Ascending aorta (tissue), 2 donors: ENCODE measurements around the gene PDE6C. TPM values are rescaled to one million over a fixed set of nuclear protein-coding genes. Genes with fewer than 3 reads are reported as not detected.

Experiments
- DNase-seq, 2 donors: peaks; one replicate each; pipeline ENCODE4 v3.0.0-alpha.2; 2019; ENCODE audit warnings: low spot score in 2 of 2
- H3K27ac ChIP-seq, 2 donors: fragments of 200-600 bp; sonication (generic); one replicate each; pipeline ENCODE4 v1.5.1; 2016 to 2017; ENCODE audit warnings: mild to moderate bottlenecking in 1 of 2
- H3K27me3 ChIP-seq: fragments of 200-600 bp; sonication (generic); one replicate; pipeline ENCODE4 v1.5.1; 2017
- H3K36me3 ChIP-seq, 2 donors: fragments of 200-600 bp; sonication (generic); one replicate each; pipeline ENCODE4 v1.5.1; 2016
- H3K4me1 ChIP-seq, 2 donors: fragments of 200-600 bp; sonication (generic); one replicate each; pipeline ENCODE4 v1.5.1; 2016 to 2017; ENCODE audit warnings: mild to moderate bottlenecking in 1 of 2
- H3K4me3 ChIP-seq, 2 donors: fragments of 200-600 bp; sonication (generic); one replicate each; pipeline ENCODE4 v1.5.1; 2016 to 2017; ENCODE audit warnings: mild to moderate bottlenecking in 1 of 2
- H3K9me3 ChIP-seq, 2 donors: fragments of 200-600 bp; sonication (generic); one replicate each; pipeline ENCODE4 v1.5.1; 2016
- intact Hi-C: fragments of 100-400 bp; cut with DNase I; formaldehyde crosslinking; loops from one replicate; pipeline ENCODE4 v1.15.1; 2023
- total RNA-seq: library from RNA; depleted of rRNA; stranded (reverse); fragments of >200 nt; gene quantifications from one replicate; pipeline ENCODE4 v1.1.0, GENCODE V29; 2016
- TF ChIP-seq, protein P1 (sequence below), 3 experiments: fragments of 200-600 bp in 2 of 3; fragments of 450-650 bp in 1 of 3; sonication (generic) in 2 of 3; IDR thresholded peaks; one replicate each; pipeline ENCODE4 v1.5.1; 2016 to 2019; ENCODE audit warnings: antibody characterized with exemption in 3 of 3, mild to moderate bottlenecking in 1 of 3, moderate library complexity in 1 of 3

Gene PDE6C
- total RNA-seq, 1 donor from 2014 or later, result not detected

DNA sequence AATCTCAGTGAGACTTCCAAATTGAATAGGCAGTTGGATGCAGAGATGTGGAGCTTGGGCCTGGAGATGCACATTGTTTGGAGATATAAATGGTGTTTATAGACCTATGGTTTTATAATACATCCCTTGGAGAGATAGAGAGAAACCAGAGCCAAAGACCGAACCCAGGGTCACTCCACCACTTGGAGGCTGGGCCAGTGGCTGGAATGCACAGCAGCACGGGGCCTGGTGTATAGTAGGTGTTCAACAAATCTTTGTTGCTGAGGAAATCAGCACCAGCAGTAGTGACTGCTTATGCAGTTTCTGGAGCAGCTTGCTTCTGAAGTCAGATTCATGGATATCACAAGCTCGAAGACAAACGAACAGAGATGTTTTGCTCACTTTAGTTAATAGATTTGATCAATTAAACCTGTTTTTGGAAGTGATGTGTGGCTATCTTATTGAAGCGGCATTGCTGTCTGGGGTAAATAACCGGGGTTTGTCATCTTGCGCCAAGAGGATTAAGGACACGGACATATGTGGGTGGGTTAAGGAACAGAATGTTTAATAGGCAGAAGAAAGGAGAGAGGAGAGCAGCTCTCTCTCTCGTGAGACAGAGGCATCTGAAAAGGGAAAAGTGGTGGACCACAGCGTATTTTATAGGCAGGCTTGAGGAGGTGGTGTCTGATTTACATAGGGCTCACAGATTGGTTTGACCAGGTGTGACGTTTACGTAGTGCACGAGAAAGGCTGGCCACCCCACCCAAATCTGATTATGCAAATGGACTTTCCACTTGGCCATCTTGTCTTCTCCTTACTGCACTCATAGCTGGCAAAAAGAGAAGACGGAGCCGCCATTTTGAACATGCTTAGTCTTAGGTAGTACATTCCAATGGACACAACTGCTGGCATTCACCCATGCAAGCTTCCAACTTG, 22.4 kb upstream of the PDE6C start:
- H3K4me1 ChIP-seq, result no peaks in the 10 kb centered on the region
- TF ChIP-seq, protein P1, sequence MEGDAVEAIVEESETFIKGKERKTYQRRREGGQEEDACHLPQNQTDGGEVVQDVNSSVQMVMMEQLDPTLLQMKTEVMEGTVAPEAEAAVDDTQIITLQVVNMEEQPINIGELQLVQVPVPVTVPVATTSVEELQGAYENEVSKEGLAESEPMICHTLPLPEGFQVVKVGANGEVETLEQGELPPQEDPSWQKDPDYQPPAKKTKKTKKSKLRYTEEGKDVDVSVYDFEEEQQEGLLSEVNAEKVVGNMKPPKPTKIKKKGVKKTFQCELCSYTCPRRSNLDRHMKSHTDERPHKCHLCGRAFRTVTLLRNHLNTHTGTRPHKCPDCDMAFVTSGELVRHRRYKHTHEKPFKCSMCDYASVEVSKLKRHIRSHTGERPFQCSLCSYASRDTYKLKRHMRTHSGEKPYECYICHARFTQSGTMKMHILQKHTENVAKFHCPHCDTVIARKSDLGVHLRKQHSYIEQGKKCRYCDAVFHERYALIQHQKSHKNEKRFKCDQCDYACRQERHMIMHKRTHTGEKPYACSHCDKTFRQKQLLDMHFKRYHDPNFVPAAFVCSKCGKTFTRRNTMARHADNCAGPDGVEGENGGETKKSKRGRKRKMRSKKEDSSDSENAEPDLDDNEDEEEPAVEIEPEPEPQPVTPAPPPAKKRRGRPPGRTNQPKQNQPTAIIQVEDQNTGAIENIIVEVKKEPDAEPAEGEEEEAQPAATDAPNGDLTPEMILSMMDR (IDR thresholded peaks at IDR 0.05), result no peak
- intact Hi-C loops, result no loop called here
- no peak for DNase-seq
- no peaks in the 10 kb centered on the region for H3K36me3 ChIP-seq
- H3K27me3 ChIP-seq, result no peaks in the 10 kb centered on the region
- no peak overlapping the region for H3K4me3 ChIP-seq
- no peaks in the 10 kb centered on the region for H3K9me3 ChIP-seq
- no peak overlapping the region for H3K27ac ChIP-seq

DNA sequence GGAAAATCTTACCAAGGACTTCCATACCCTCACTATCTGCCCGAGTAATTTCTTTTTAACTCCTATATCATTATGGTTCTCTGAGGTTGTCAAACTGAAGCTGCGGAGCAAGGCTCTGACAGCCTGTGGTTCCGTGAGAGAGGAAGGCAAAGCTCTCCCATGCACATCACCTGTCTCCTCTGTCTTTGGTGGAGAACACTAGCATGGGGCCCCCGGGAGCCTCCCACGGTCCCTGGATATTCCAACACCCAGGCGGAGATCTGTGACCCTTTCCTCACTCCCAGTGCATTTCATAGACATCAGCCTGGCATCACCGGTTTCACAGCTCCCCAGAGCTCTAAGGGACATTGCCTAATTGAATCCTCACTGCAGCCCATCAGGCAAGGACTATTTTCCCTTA, 21.7 kb upstream of the PDE6C start:
- TF ChIP-seq, protein P1 (IDR thresholded peaks at IDR 0.05), result no peak
- Histone ChIP-seq H3K9me3 (no peaks in the 10 kb centered on the region), H3K27ac (no peak overlapping the region), H3K4me3 (no peak overlapping the region), H3K36me3 (no peaks in the 10 kb centered on the region), H3K27me3 (no peaks in the 10 kb centered on the region), H3K4me1 (no peaks in the 10 kb centered on the region)
- DNase-seq, result no peak
- intact Hi-C loops, result no loop called here

DNA sequence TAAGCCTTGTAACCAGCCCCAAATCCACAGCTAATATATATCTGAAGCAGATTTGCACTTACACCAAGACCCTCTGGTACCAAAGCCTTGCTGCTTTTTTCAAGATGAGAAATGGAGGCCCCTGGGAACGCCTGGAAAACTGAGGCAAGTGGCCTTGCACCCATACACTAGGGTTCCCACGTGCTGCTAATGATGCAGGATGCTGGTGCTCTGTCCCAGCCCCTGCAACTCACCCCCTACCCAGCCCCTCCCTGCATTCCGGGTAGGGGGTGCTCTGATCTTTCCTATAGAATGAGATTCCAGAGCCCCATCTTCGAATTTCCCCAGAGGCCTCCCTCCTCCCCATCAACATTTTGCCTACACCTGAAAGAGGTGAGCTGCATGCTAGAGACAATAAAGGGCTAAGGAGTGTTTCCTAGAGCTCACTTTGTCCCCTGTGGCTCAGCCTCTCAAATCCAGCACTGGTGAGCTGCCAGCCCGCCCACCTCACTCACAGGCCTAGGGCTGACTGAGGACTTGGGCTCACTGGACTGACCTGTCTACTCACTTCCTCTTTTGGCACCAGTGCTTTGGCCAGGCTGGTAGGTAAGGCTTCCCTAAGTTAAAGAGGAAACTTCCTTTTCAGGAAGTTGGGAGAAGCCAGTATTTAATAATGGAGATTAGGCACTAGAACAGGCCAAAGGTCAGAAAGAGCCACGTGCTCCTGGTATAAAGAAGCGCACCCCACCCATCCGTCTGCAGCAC, 21.1 kb upstream of the PDE6C start:
- no peaks in the 10 kb centered on the region for H3K4me1 ChIP-seq
- intact Hi-C loops, result no loop called here
- no peak overlapping the region for H3K27ac ChIP-seq
- no peaks in the 10 kb centered on the region for H3K36me3 ChIP-seq
- no peaks in the 10 kb centered on the region for H3K27me3 ChIP-seq
- no peak for DNase-seq
- H3K4me3 ChIP-seq, result no peak overlapping the region
- TF ChIP-seq, protein P1 (IDR thresholded peaks at IDR 0.05), result no peak
- no peaks in the 10 kb centered on the region for H3K9me3 ChIP-seq

DNA sequence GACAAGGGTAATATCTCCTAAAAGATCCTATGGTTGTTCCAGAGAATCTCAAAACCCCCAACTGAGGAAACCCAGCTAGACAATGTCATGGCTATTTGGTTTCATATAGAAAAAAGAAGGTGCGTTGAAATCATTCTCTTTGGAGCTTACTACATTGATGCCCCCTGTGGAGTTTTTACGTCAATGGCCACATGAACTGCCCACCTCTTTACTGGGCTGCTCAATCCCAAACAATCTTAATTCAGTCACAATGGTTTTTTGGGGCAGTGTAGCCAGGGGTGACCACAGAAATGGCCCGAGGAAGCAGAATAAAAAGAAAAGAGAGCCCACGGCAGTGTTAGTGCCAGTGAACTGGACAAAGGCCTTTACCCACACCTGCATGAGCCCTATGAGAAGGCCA, 19.1 kb upstream of the PDE6C start:
- no peak overlapping the region for H3K4me3 ChIP-seq
- no peaks in the 10 kb centered on the region for H3K36me3 ChIP-seq
- no peaks in the 10 kb centered on the region for H3K9me3 ChIP-seq
- no peaks in the 10 kb centered on the region for H3K27me3 ChIP-seq
- no peak overlapping the region for H3K27ac ChIP-seq
- TF ChIP-seq, protein P1 (IDR thresholded peaks at IDR 0.05), result no peak
- intact Hi-C loops, result no loop called here
- DNase-seq, result no peak
- no peaks in the 10 kb centered on the region for H3K4me1 ChIP-seq

DNA sequence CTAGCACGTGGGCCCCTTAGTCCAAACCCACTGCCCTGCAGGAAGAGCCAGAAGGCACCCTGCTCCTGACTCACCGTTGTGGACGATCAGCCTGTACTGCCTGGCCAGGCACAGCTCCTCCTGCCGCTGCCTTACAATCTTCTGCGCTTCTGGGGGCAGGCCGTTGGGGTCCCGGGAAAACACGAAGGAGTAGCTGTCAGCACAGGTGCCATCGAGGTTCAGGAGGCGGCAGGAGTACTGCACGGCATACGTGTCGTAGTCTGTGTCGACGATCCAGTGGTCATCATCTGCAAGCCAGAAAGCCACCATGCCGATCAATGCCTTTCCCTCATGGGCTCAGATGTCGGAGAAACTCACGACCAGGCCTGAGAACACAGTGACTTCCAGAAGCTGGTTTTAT, 18.6 kb upstream of the PDE6C start:
- TF ChIP-seq, protein P1 (IDR thresholded peaks at IDR 0.05), result no peak
- Histone ChIP-seq H3K27me3 (no peaks in the 10 kb centered on the region), H3K27ac (no peak overlapping the region), H3K4me1 (no peaks in the 10 kb centered on the region), H3K36me3 (no peaks in the 10 kb centered on the region), H3K9me3 (no peaks in the 10 kb centered on the region), H3K4me3 (no peak overlapping the region)
- DNase-seq, result no peak
- intact Hi-C loops, result no loop called here
